ENCODE data around the gene MRGPRX4. TPM values are rescaled to one million over a fixed set of nuclear protein-coding genes. Genes with fewer than 3 reads are reported as not detected.

Gene MRGPRX4
- polyA plus RNA-seq, 1 donor from 2014 or later = not detected

DNA sequence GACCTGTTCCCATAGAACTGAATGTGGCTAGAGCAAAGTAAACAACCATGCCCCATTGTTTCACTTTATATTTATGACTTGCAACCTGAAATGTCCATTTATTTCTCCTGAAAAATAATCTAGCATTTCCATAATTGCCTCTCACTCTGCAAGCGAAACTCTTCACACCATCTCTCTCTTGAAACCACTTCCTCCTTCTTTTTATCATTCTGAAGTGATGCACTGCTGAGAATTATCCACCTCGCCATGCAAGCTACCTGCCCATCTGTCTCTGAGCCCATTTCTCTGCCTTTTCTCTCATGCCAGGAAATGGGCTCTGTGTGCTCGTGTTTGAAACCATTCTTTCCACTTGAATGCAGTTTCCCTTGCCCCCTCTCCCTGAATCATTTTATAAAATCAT, 26.8 kb upstream of the MRGPRX4 start:
- H3K27me3 ChIP-seq (ENCODE audit: insufficient read depth, low read depth, low read length) = no peaks in the 10 kb centered on the region
- TF ChIP-seq EP300 (conservative IDR thresholded peaks at IDR 0.05; ENCODE audit: poor library complexity, severe bottlenecking) = no peak

DNA sequence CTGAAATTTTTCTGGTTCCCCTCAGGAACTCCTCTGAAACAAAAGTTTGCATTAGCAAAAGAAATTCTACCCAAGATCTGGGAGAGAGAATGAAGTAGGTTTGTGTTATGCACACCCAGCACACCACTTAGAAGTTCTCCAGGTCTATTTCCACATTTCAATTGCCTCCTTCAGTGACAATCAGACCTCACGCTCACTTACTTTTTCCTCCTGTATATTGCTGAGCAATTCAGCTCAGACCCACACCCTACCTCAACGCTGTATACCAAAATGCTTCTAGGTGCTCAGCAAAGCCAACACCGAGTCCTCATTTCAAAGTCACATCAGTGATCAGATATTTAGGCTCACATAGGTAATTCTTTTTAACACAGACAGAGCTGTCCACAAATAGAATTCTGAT, 21.1 kb upstream of the MRGPRX4 start:
- Histone ChIP-seq H3K4me2 (ENCODE audit: low read length) (no peak overlapping the region), H3F3A (ENCODE audit: insufficient read depth, low read length, poor library complexity, severe bottlenecking) (no peaks in the 10 kb centered on the region), H3K9me3 (ENCODE audit: low read length) (no peaks in the 10 kb centered on the region), H3K27me3 (ENCODE audit: insufficient read depth, low read depth, low read length) (no peaks in the 10 kb centered on the region), H3K9ac (ENCODE audit: low read length) (no peak overlapping the region), H3K4me3 (ENCODE audit: low read length) (no peak overlapping the region), H3K9me2 (ENCODE audit: insufficient read depth, low read length) (no peaks in the 10 kb centered on the region), H3K36me3 (ENCODE audit: insufficient read depth, low read length) (no peaks in the 10 kb centered on the region), H3K79me2 (replicated peaks; ENCODE audit: insufficient read depth, low read length) (no peaks in the 10 kb centered on the region), H4K20me1 (ENCODE audit: insufficient read depth) (no peaks in the 10 kb centered on the region), H2AFZ (ENCODE audit: low read depth, low read length) (no peak overlapping the region), H3K27ac (ENCODE audit: low read length) (no peak overlapping the region)
- no peak for TF ChIP-seq TAF1 (IDR thresholded peaks at IDR 0.05; ENCODE audit: low read depth)
- TF ChIP-seq MXI1 (conservative IDR thresholded peaks at IDR 0.05; ENCODE audit: poor library complexity, severe bottlenecking) = no peak
- TF ChIP-seq EZH2 (IDR thresholded peaks at IDR 0.05; ENCODE audit: borderline replicate concordance, insufficient read depth, low read length, poor library complexity, severe bottlenecking) = no peak
- no peak for TF ChIP-seq EP300 (conservative IDR thresholded peaks at IDR 0.05; ENCODE audit: poor library complexity, severe bottlenecking)
- TF ChIP-seq RAD21 (conservative IDR thresholded peaks at IDR 0.05) = no peak
- TF ChIP-seq, protein P1, sequence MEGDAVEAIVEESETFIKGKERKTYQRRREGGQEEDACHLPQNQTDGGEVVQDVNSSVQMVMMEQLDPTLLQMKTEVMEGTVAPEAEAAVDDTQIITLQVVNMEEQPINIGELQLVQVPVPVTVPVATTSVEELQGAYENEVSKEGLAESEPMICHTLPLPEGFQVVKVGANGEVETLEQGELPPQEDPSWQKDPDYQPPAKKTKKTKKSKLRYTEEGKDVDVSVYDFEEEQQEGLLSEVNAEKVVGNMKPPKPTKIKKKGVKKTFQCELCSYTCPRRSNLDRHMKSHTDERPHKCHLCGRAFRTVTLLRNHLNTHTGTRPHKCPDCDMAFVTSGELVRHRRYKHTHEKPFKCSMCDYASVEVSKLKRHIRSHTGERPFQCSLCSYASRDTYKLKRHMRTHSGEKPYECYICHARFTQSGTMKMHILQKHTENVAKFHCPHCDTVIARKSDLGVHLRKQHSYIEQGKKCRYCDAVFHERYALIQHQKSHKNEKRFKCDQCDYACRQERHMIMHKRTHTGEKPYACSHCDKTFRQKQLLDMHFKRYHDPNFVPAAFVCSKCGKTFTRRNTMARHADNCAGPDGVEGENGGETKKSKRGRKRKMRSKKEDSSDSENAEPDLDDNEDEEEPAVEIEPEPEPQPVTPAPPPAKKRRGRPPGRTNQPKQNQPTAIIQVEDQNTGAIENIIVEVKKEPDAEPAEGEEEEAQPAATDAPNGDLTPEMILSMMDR (IDR thresholded peaks at IDR 0.05; ENCODE audit: poor library complexity, severe bottlenecking) = no peak
- TF ChIP-seq, protein P2, sequence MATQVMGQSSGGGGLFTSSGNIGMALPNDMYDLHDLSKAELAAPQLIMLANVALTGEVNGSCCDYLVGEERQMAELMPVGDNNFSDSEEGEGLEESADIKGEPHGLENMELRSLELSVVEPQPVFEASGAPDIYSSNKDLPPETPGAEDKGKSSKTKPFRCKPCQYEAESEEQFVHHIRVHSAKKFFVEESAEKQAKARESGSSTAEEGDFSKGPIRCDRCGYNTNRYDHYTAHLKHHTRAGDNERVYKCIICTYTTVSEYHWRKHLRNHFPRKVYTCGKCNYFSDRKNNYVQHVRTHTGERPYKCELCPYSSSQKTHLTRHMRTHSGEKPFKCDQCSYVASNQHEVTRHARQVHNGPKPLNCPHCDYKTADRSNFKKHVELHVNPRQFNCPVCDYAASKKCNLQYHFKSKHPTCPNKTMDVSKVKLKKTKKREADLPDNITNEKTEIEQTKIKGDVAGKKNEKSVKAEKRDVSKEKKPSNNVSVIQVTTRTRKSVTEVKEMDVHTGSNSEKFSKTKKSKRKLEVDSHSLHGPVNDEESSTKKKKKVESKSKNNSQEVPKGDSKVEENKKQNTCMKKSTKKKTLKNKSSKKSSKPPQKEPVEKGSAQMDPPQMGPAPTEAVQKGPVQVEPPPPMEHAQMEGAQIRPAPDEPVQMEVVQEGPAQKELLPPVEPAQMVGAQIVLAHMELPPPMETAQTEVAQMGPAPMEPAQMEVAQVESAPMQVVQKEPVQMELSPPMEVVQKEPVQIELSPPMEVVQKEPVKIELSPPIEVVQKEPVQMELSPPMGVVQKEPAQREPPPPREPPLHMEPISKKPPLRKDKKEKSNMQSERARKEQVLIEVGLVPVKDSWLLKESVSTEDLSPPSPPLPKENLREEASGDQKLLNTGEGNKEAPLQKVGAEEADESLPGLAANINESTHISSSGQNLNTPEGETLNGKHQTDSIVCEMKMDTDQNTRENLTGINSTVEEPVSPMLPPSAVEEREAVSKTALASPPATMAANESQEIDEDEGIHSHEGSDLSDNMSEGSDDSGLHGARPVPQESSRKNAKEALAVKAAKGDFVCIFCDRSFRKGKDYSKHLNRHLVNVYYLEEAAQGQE (IDR thresholded peaks at IDR 0.05; ENCODE audit: borderline replicate concordance) = no peak
- no peak for TF ChIP-seq POLR2AphosphoS5 (IDR thresholded peaks at IDR 0.05)
- no peak for TF ChIP-seq SMC3 (conservative IDR thresholded peaks at IDR 0.05; ENCODE audit: poor library complexity)

More for the DNA sequence above, 26.8 kb upstream of the MRGPRX4 start:
- Histone ChIP-seq H3K9me3 (ENCODE audit: low read length) (no peaks in the 10 kb centered on the region), H3F3A (ENCODE audit: insufficient read depth, low read length, poor library complexity, severe bottlenecking) (no peaks in the 10 kb centered on the region), H4K20me1 (ENCODE audit: insufficient read depth) (no peaks in the 10 kb centered on the region), H3K79me2 (replicated peaks; ENCODE audit: insufficient read depth, low read length) (no peaks in the 10 kb centered on the region), H3K27ac (ENCODE audit: low read length) (no peak overlapping the region), H3K4me2 (ENCODE audit: low read length) (no peak overlapping the region), H3K9me2 (ENCODE audit: insufficient read depth, low read length) (no peaks in the 10 kb centered on the region), H3K36me3 (ENCODE audit: insufficient read depth, low read length) (no peaks in the 10 kb centered on the region), H3K4me3 (ENCODE audit: low read length) (no peak overlapping the region), H3K9ac (ENCODE audit: low read length) (no peak overlapping the region), H2AFZ (ENCODE audit: low read depth, low read length) (no peak overlapping the region)

DNA sequence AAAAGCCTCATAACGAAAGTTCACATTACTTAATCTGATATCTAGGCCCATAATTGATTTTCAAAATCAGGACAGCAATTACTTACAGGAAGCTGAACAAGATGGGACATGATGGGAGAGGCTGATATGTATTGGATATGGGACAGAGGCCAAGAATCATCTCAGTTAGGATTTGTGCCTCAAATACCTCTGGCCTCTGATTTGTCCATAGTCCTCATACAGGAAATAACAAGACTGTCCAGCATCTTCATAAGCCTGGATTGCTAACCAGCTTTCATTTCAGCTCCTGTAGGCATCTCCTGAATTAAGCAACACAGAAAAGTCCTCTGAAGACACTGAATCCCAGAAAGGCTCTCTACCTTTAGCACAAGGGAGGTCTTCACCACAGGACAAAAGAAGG, 4.3 kb upstream of the MRGPRX4 start:
- H3F3A ChIP-seq (ENCODE audit: insufficient read depth, low read length, poor library complexity, severe bottlenecking) = no peaks in the 10 kb centered on the region

More for the DNA sequence above, 4.3 kb upstream of the MRGPRX4 start:
- H3K9ac ChIP-seq (ENCODE audit: low read length) = no peak overlapping the region
- no peak for TF ChIP-seq SMC3 (conservative IDR thresholded peaks at IDR 0.05; ENCODE audit: poor library complexity)
- TF ChIP-seq, protein P1 (IDR thresholded peaks at IDR 0.05; ENCODE audit: poor library complexity, severe bottlenecking) = no peak
- no peak for TF ChIP-seq MXI1 (conservative IDR thresholded peaks at IDR 0.05; ENCODE audit: poor library complexity, severe bottlenecking)
- no peak for TF ChIP-seq TAF1 (IDR thresholded peaks at IDR 0.05; ENCODE audit: low read depth)
- no peak for TF ChIP-seq POLR2AphosphoS5 (IDR thresholded peaks at IDR 0.05)
- no peak for TF ChIP-seq EZH2 (IDR thresholded peaks at IDR 0.05; ENCODE audit: borderline replicate concordance, insufficient read depth, low read length, poor library complexity, severe bottlenecking)
- TF ChIP-seq, protein P2 (IDR thresholded peaks at IDR 0.05; ENCODE audit: borderline replicate concordance) = no peak
- no peak for TF ChIP-seq RAD21 (conservative IDR thresholded peaks at IDR 0.05)
- no peak for TF ChIP-seq EP300 (conservative IDR thresholded peaks at IDR 0.05; ENCODE audit: poor library complexity, severe bottlenecking)
- H3K9me3 ChIP-seq (ENCODE audit: low read length) = no peaks in the 10 kb centered on the region
- no peaks in the 10 kb centered on the region for H3K9me2 ChIP-seq (ENCODE audit: insufficient read depth, low read length)
- H3K27me3 ChIP-seq (ENCODE audit: insufficient read depth, low read depth, low read length) = no peaks in the 10 kb centered on the region
- H3K79me2 ChIP-seq (replicated peaks; ENCODE audit: insufficient read depth, low read length) = no peaks in the 10 kb centered on the region
- no peaks in the 10 kb centered on the region for H3K36me3 ChIP-seq (ENCODE audit: insufficient read depth, low read length)
- no peak overlapping the region for H3K4me3 ChIP-seq (ENCODE audit: low read length)
- H3K27ac ChIP-seq (ENCODE audit: low read length) = no peak overlapping the region
- H3K4me2 ChIP-seq (ENCODE audit: low read length) = no peak overlapping the region
- no peak overlapping the region for H2AFZ ChIP-seq (ENCODE audit: low read depth, low read length)
- no peaks in the 10 kb centered on the region for H4K20me1 ChIP-seq (ENCODE audit: insufficient read depth)
